ENCODE measurements around the gene SETD5. TPM values are rescaled to one million over a fixed set of nuclear protein-coding genes. Genes with fewer than 3 reads are reported as not detected.
A peak's percentile ranks its signal among the peaks of the same experiment; 100 is the strongest.

The SETD5 gene
- total and polyA plus RNA-seq, 10 donors = 9.7 to 159 (median 118) TPM

DNA sequence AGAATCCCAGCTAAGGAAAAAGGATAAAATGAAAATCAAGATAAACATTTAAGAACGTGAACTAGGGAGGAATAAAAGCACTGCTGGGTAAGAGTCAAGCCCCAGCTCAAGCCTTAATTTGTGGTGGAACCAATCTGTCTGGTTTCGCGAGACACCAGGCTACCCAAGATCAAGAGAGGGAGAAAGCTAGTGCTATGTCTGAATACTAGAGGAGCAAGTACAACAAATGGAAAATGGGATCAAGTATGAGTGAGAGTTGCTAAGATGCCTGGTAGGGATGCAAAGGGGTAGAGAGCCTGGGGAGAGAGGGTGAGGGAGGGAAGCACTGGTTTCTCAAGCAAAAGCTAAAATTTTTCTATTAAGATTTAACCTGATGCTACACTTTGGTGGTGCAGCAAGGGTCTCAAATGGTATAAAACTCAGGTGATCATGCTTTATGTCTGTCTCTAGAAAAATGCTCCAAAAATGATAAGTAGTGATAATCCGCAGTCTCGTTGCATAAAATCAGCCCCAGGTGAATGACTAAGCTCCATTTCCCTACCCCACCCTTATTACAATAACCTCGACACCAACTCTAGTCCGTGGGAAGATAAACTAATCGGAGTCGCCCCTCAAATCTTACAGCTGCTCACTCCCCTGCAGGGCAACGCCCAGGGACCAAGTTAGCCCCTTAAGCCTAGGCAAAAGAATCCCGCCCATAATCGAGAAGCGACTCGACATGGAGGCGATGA lies 1.7 kb upstream of the SETD5 start:
- intact Hi-C loops (cut with DNase I; ENCODE audit: low total_unique reads) = no loop called here
- 10 to 13% (median 11%) methylated on average over 11 to 15 of the region's 15 CpGs for WGBS, 5 donors
- Histone ChIP-seq H3K36me3 (peaks cover 1 to 45% (median 22%) of the 10 kb centered on the region in 6 donors), H3K27ac (peak overlapping the region; percentile 96 to 99 (median 99)), H3K4me1 (peaks cover 52 to 80% (median 77%) of the 10 kb centered on the region in 6 donors), H3K27me3 (replicated peaks in 1 of 7) (no peaks in the 10 kb centered on the region), H3K4me3 (peak overlapping the region; percentile 56 to 81 (median 70)), H3K9me3 (no peaks in the 10 kb centered on the region)
- TF ChIP-seq POLR2AphosphoS5 (IDR thresholded peaks at IDR 0.05) = peak in 1 of 3 donors; percentile 52
- TF ChIP-seq POLR2A (IDR thresholded peaks at IDR 0.05) = no peak
- DNase-seq = no peak

DNA sequence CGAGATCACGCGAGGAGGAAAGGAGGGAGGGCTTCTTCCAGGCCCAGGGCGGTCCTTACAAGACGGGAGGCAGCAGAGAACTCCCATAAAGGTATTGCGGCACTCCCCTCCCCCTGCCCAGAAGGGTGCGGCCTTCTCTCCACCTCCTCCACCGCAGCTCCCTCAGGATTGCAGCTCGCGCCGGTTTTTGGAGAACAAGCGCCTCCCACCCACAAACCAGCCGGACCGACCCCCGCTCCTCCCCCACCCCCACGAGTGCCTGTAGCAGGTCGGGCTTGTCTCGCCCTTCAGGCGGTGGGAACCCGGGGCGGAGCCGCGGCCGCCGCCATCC lies 1.1 kb upstream of the SETD5 start:
- TF ChIP-seq POLR2AphosphoS5 (IDR thresholded peaks at IDR 0.05) (no peak), POLR2A (IDR thresholded peaks at IDR 0.05) (no peak)
- TF ChIP-seq, protein P1, sequence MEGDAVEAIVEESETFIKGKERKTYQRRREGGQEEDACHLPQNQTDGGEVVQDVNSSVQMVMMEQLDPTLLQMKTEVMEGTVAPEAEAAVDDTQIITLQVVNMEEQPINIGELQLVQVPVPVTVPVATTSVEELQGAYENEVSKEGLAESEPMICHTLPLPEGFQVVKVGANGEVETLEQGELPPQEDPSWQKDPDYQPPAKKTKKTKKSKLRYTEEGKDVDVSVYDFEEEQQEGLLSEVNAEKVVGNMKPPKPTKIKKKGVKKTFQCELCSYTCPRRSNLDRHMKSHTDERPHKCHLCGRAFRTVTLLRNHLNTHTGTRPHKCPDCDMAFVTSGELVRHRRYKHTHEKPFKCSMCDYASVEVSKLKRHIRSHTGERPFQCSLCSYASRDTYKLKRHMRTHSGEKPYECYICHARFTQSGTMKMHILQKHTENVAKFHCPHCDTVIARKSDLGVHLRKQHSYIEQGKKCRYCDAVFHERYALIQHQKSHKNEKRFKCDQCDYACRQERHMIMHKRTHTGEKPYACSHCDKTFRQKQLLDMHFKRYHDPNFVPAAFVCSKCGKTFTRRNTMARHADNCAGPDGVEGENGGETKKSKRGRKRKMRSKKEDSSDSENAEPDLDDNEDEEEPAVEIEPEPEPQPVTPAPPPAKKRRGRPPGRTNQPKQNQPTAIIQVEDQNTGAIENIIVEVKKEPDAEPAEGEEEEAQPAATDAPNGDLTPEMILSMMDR (IDR thresholded peaks at IDR 0.05 in 8 of 11, conservative IDR thresholded peaks at IDR 0.05 in 3 of 11) = no peak
- H3K36me3 ChIP-seq = peaks cover 0 to 40% (median 16%) of the 10 kb centered on the region in 6 donors
- peak overlapping the region; percentile 56 to 81 (median 70) for H3K4me3 ChIP-seq
- WGBS, 5 donors = 0 to 2% (median 0%) methylated on average over 7 to 25 of the region's 25 CpGs
- DNase-seq = no peak
- intact Hi-C loops (cut with DNase I; ENCODE audit: low total_unique reads) = no loop called here
- H3K27ac ChIP-seq = peak overlapping the region; percentile 96 to 99 (median 99)
- H3K9me3 ChIP-seq = no peaks in the 10 kb centered on the region
- no peaks in the 10 kb centered on the region for H3K27me3 ChIP-seq (replicated peaks in 1 of 7)
- H3K4me1 ChIP-seq = peaks cover 56 to 81% (median 77%) of the 10 kb centered on the region in 6 donors

DNA sequence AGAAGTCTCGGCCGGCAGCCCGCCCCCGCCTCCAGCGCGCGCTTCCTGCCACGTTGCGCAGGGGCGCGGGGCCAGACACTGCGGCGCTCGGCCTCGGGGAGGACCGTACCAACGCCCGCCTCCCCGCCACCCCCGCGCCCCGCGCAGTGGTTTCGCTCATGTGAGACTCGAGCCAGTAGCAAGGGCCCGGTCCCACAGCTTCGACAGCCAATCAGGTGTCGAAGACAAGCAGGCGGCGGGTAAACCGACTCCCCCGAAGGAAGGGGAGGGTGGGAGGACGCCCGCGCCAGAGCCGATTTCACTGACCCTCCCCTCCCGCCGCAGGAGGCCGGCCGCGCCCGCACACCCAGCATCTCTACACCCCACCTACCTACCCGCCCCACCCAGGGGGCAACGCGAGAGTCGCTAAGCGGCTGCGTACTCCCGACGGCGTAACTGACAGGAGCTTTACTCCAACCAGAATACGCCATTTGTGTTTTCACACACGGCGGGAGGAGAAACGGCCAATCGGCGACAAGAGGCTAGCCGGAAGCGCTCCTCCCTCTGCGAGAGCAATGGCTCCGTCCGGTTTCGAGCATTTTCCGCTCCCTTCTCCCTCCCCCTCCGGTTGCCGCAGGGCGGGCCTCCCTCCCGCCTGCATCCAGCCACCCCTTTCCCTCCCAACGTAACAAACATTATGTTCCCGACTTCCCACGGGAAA lies 633 bp upstream of the SETD5 start:
- TF ChIP-seq POLR2AphosphoS5 (IDR thresholded peaks at IDR 0.05) = peak; percentile 57 to 86 (median 70)
- peak in 1 of 3 donors; percentile 37 for TF ChIP-seq POLR2A (IDR thresholded peaks at IDR 0.05)
- TF ChIP-seq, protein P1 (IDR thresholded peaks at IDR 0.05 in 8 of 11, conservative IDR thresholded peaks at IDR 0.05 in 3 of 11) = peak in 4 of 11 experiments; percentile 4 to 33 (median 17)
- Histone ChIP-seq H3K27me3 (replicated peaks in 1 of 7) (no peaks in the 10 kb centered on the region), H3K4me1 (peaks cover 60 to 81% (median 77%) of the 10 kb centered on the region in 6 donors), H3K27ac (peak overlapping the region; percentile 96 to 99 (median 99)), H3K4me3 (peak overlapping the region; percentile 56 to 81 (median 70)), H3K36me3 (peaks cover 0 to 35% (median 13%) of the 10 kb centered on the region in 6 donors), H3K9me3 (no peaks in the 10 kb centered on the region)
- intact Hi-C loops (cut with DNase I; ENCODE audit: low total_unique reads) = no loop called here
- peak; percentile 100 for DNase-seq
- WGBS, 5 donors = 0 to 1% (median 1%) methylated on average over 26 to 71 of the region's 71 CpGs

DNA sequence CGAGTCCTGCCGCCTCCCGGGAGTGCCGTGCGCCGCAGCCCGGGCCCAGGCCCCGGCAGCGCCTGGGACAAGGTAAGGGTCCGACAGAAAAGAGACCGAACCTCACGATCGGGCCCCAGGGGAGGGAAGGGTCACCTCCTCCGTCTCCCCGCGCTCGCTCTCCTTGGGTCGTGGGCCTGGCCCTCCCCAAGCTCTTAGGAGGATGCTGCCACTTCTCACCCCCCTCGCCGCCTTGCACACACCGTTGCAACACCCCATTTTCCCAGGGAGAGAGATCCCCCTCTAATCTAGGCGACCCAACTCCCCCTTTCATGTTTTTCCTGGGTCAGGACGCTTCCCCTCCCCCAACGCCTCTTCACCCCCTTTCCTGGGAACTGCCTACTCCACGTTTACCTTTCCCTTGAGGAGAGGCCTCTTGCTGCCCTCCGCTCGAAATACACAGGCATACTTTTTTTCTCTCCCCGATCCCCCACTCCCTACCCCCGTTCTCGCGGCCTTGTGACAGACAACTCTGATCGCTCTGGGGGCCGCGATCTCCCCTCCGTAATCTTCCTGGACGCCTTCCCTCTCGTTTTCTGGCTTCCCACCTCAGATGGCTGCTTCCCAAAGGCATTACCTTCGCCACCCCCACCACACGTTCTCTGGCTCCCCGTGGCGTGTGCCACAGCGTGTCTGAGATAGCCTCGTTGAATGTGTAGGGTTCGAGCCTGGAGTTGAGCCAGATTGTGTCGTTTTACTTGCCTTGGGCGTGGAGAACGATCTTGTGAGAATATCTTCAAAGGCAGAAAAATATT lies 688 bp downstream of the SETD5 start:
- TF ChIP-seq POLR2AphosphoS5 (IDR thresholded peaks at IDR 0.05) (no peak), POLR2A (IDR thresholded peaks at IDR 0.05) (no peak)
- TF ChIP-seq, protein P1 (IDR thresholded peaks at IDR 0.05 in 8 of 11, conservative IDR thresholded peaks at IDR 0.05 in 3 of 11) = no peak
- peak; percentile 94 for DNase-seq
- H3K4me3 ChIP-seq = peak overlapping the region; percentile 62 to 91 (median 73)
- no peaks in the 10 kb centered on the region for H3K9me3 ChIP-seq
- WGBS, 5 donors = 0 to 1% (median 1%) methylated on average over 41 to 47 of the region's 47 CpGs
- no peaks in the 10 kb centered on the region for H3K27me3 ChIP-seq (replicated peaks in 1 of 7)
- intact Hi-C loops (cut with DNase I; ENCODE audit: low total_unique reads) = no loop called here
- H3K36me3 ChIP-seq = peaks cover 0 to 23% (median 12%) of the 10 kb centered on the region in 6 donors
- H3K27ac ChIP-seq = peak overlapping the region; percentile 96 to 99 (median 99)
- H3K4me1 ChIP-seq = peaks cover 65 to 81% (median 77%) of the 10 kb centered on the region in 6 donors
